NCI-H526 (cell line): ENCODE results near the gene RBMS3.
A peak's percentile ranks its signal among the peaks of the same experiment; 100 is the strongest.
"Not testable (repeated sequence)": the region's sequence is repeated elsewhere in the genome, so short reads cannot be mapped to it uniquely, and the experiment has no call there.

Experiments
- DNase-seq, 2 experiments: peaks; one replicate each; lab custom pipeline; 2025; lab: John Stamatoyannopoulos, UW

RBMS3 gene

GRCh38 chr3:29481969-29482767, 201.3 kb downstream of the RBMS3 start:
- no peak for DNase-seq

GRCh38 chr3:29484633-29485032, 203.8 kb downstream of the RBMS3 start:
- no peak for DNase-seq

GRCh38 chr3:29486096-29486495, 205.2 kb downstream of the RBMS3 start:
- peak; percentile 34 to 42 for DNase-seq

- no peak for DNase-seq
These were observed 206.0 kb downstream of the RBMS3 start for GRCh38 chr3:29486917-29487316.

GRCh38 chr3:29488922-29489321, 208.1 kb downstream of the RBMS3 start:
- peak in 1 of 2 experiments; percentile 11 for DNase-seq

GRCh38 chr3:29493109-29493508, 212.2 kb downstream of the RBMS3 start:
- DNase-seq: no peak

GRCh38 chr3:29494305-29495036, 213.6 kb downstream of the RBMS3 start:
- no peak for DNase-seq

- DNase-seq: no peak
These were observed 216.4 kb downstream of the RBMS3 start for GRCh38 chr3:29497282-29497681.

- no peak for DNase-seq
These were observed 221.9 kb downstream of the RBMS3 start for GRCh38 chr3:29502771-29503170.

- no peak for DNase-seq
These were observed 222.4 kb downstream of the RBMS3 start for GRCh38 chr3:29503314-29503713.

- no peak for DNase-seq
These were observed 223.1 kb downstream of the RBMS3 start for GRCh38 chr3:29503958-29504357.

GRCh38 chr3:29506502-29506901, 225.6 kb downstream of the RBMS3 start:
- no peak for DNase-seq

- DNase-seq: peak in 1 of 2 experiments; percentile 64
These were observed 230.8 kb downstream of the RBMS3 start for GRCh38 chr3:29511701-29512100.

GRCh38 chr3:29512641-29513040, 231.8 kb downstream of the RBMS3 start:
- DNase-seq: no peak

- DNase-seq: no peak
These were observed 232.4 kb downstream of the RBMS3 start for GRCh38 chr3:29513236-29513635.

GRCh38 chr3:29514170-29514569, 233.3 kb downstream of the RBMS3 start:
- no peak for DNase-seq

- DNase-seq: no peak
These were observed 234.0 kb downstream of the RBMS3 start for GRCh38 chr3:29514912-29515311.

GRCh38 chr3:29515451-29515850, 234.6 kb downstream of the RBMS3 start:
- no peak for DNase-seq

- no peak for DNase-seq
These were observed 235.3 kb downstream of the RBMS3 start for GRCh38 chr3:29516164-29516563.

- DNase-seq: no peak
These were observed 239.9 kb downstream of the RBMS3 start for GRCh38 chr3:29520764-29521163.

GRCh38 chr3:29521293-29521692, 240.4 kb downstream of the RBMS3 start:
- no peak for DNase-seq

GRCh38 chr3:29521751-29522150, 240.9 kb downstream of the RBMS3 start:
- DNase-seq: no peak

- DNase-seq: not testable (repeated sequence)
These were observed 243.6 kb downstream of the RBMS3 start for GRCh38 chr3:29524433-29524832.
